CD1c-positive myeloid dendritic cell (primary cell): Measurements from ENCODE around the gene TXNRD1.
A peak's percentile ranks its signal among the peaks of the same experiment; 100 is the strongest.

Experiments
- DNase-seq: peaks from one replicate; pipeline ENCODE4 v3.0.0-alpha.2; 2016; ENCODE audit errors: extremely low spot score

TXNRD1 gene

GRCh38 chr12:104350211-104351056, 134.9 kb downstream of the TXNRD1 start:
- no peak for DNase-seq

GRCh38 chr12:104351057-104351983, 135.7 kb downstream of the TXNRD1 start:
- no peak for DNase-seq

- no peak for DNase-seq
Observed at GRCh38 chr12:104352106-104352713, 136.6 kb downstream of the TXNRD1 start.

GRCh38 chr12:104353012-104353981, 137.7 kb downstream of the TXNRD1 start:
- DNase-seq, result no peak

- DNase-seq, result no peak
Observed at GRCh38 chr12:104354167-104354867, 138.7 kb downstream of the TXNRD1 start.

GRCh38 chr12:104354868-104355570, 139.4 kb downstream of the TXNRD1 start:
- DNase-seq, result no peak

GRCh38 chr12:104355630-104356029, 140.1 kb downstream of the TXNRD1 start:
- DNase-seq, result no peak

GRCh38 chr12:104356231-104357115, 140.9 kb downstream of the TXNRD1 start:
- DNase-seq, result no peak

- DNase-seq, result peak; percentile 38
Observed at GRCh38 chr12:104357421-104357952, 141.9 kb downstream of the TXNRD1 start.

- DNase-seq, result peak; percentile 91
Observed at GRCh38 chr12:104358353-104359003, 142.9 kb downstream of the TXNRD1 start.

GRCh38 chr12:104359216-104359615, 143.6 kb downstream of the TXNRD1 start:
- DNase-seq, result no peak

GRCh38 chr12:104360157-104360556, 144.6 kb downstream of the TXNRD1 start:
- no peak for DNase-seq

GRCh38 chr12:104360983-104361707, 145.6 kb downstream of the TXNRD1 start:
- no peak for DNase-seq

- no peak for DNase-seq
Observed at GRCh38 chr12:104365921-104366410, 150.4 kb downstream of the TXNRD1 start.

- no peak for DNase-seq
Observed at GRCh38 chr12:104369708-104370107, 154.1 kb downstream of the TXNRD1 start.

- no peak for DNase-seq
Observed at GRCh38 chr12:104371043-104371870, 155.7 kb downstream of the TXNRD1 start.
